A549 (cell line): ENCODE results near the gene NUP214. TPM values are rescaled to one million over a fixed set of nuclear protein-coding genes. Genes with fewer than 3 reads are reported as not detected.

Experiments
- ATAC-seq, 2 experiments: fragments of 200-7000 bp in 1 of 2; fragments of >200 bp in 1 of 2; cut with Nextera tagmentation in 1 of 2; cut with Tn5 transposase in 1 of 2; 3 replicates each; pipeline versions ENCODE4 v1.8.0 to v1.9.1; 2018 to 2020; ENCODE audit warnings: mild to moderate bottlenecking in 1 of 2, moderate library complexity in 1 of 2
- CTCF ChIA-PET: fragments of 300-600 bp; sonication (Branson Sonifier 250); formaldehyde crosslinking; extraction: SDS; loops from one replicate; lab custom pipeline; 2021; ENCODE audit warnings: antibody characterized with exemption, inconsistent platforms; lab: Yijun Ruan, JAX
- POLR2A ChIA-PET: fragments of 350-600 bp; formaldehyde crosslinking; extraction: SDS; loops from one replicate; lab custom pipeline; 2021; ENCODE audit warnings: antibody characterized with exemption, inconsistent platforms; lab: Yijun Ruan, JAX
- DNase-seq, 2 experiments: peaks; one replicate each; pipeline versions ENCODE4 v3.0.0 to v3.0.0-alpha.2; 2011 to 2016; ENCODE audit warnings: low read depth in 1 of 2, low spot score in 1 of 2
- FAIRE-seq: peaks from 2 replicates; lab custom pipeline; 2011; peaks lifted over from hg19 to GRCh38; lab: Jason Lieb, UNC
- H3K27ac ChIP-seq, 2 experiments: fragments of >200 bp; sonication (Bioruptor Twin); formaldehyde crosslinking; 3 replicates each; pipeline ENCODE4 v1.5.1; 2016 to 2017
- H3K4me1 ChIP-seq: fragments of >200 bp; sonication (Bioruptor Twin); formaldehyde crosslinking; 3 replicates; pipeline ENCODE4 v1.6.1; 2016
- H3K4me2 ChIP-seq: fragments of >200 bp; sonication (Bioruptor Twin); formaldehyde crosslinking; 3 replicates; pipeline ENCODE4 v1.6.1; 2016
- H3K4me3 ChIP-seq: fragments of >200 bp; sonication (Bioruptor Twin); formaldehyde crosslinking; 3 replicates; pipeline ENCODE4 v1.5.1; 2016
- H3K9me3 ChIP-seq: fragments of >200 bp; sonication (Bioruptor Twin); formaldehyde crosslinking; 3 replicates; pipeline ENCODE4 v1.6.1; 2016
- ESRRA ChIP-seq: fragments of 150-350 bp; IDR thresholded peaks from 2 replicates; pipeline ENCODE4 v1.6.1; 2014; ENCODE audit warnings: mild to moderate bottlenecking, low read length, borderline replicate concordance
- GATA3 ChIP-seq: IDR thresholded peaks from 2 replicates; pipeline ENCODE4 v1.6.1; 2012; ENCODE audit warnings: borderline replicate concordance
- HES2 ChIP-seq: fragments of >200 bp; sonication (Bioruptor Twin); formaldehyde crosslinking; IDR thresholded peaks from 2 replicates; pipeline ENCODE4 v1.6.1; 2016
- HOXB5 ChIP-seq: fragments of 250-450 bp; sonication (Bioruptor Pico); IDR thresholded peaks from 2 replicates; pipeline ENCODE4 v1.5.0; 2020; ENCODE audit warnings: mild to moderate bottlenecking, moderate library complexity
- JUN ChIP-seq, 2 experiments: fragments of >200 bp; sonication (Bioruptor Twin); formaldehyde crosslinking; IDR thresholded peaks; 2 replicates in 1 of 2; 3 replicates in 1 of 2; pipeline ENCODE4 v1.6.1; 2016 to 2017
- JUNB ChIP-seq: fragments of >200 bp; sonication (Bioruptor Twin); formaldehyde crosslinking; IDR thresholded peaks from 2 replicates; pipeline ENCODE4 v1.6.1; 2016
- KDM1A ChIP-seq: fragments of 200-600 bp; sonication (generic); IDR thresholded peaks from 2 replicates; pipeline ENCODE4 v1.6.1; 2016; ENCODE audit warnings: low read depth, mild to moderate bottlenecking
- POLR2A ChIP-seq: IDR thresholded peaks from 2 replicates; pipeline ENCODE4 v1.6.1; 2012; ENCODE audit warnings: mild to moderate bottlenecking, low read length
- RAD21 ChIP-seq, 2 experiments: fragments of >200 bp in 1 of 2; sonication (Bioruptor Twin) in 1 of 2; formaldehyde crosslinking in 1 of 2; IDR thresholded peaks in 1 of 2; conservative IDR thresholded peaks in 1 of 2; 2 replicates in 1 of 2; 3 replicates in 1 of 2; pipeline ENCODE4 v1.6.1; 2012 to 2018; ENCODE audit warnings: inconsistent platforms in 1 of 2
- RFX5 ChIP-seq: fragments of 450-650 bp; IDR thresholded peaks from 2 replicates; pipeline ENCODE4 v1.7.1; 2014; ENCODE audit warnings: antibody characterized with exemption, mild to moderate bottlenecking, moderate library complexity
- RNF2 ChIP-seq: fragments of 200-600 bp; sonication (generic); IDR thresholded peaks from 2 replicates; pipeline ENCODE4 v1.6.1; 2016; ENCODE audit warnings: low read depth, mild to moderate bottlenecking, antibody characterized with exemption, moderate library complexity, borderline replicate concordance
- SMC3 ChIP-seq: fragments of >200 bp; sonication (Bioruptor Twin); formaldehyde crosslinking; IDR thresholded peaks from 3 replicates; pipeline ENCODE4 v1.6.1; 2018; ENCODE audit warnings: inconsistent platforms
- ZSCAN20 ChIP-seq: fragments of 250-450 bp; sonication (Bioruptor Pico); IDR thresholded peaks from 2 replicates; pipeline ENCODE4 v1.8.0; 2022; ENCODE audit warnings: mild to moderate bottlenecking, moderate library complexity
- WGBS: methylation state at CpG from one replicate; pipeline ENCODE4 v1.1.6; 2017; ENCODE audit errors: missing lambda C conversion rate; 5-methylcytosine and 5-hydroxymethylcytosine counted together
- polyA plus RNA-seq, 4 experiments: library from polyadenylated mRNA; depleted of rRNA in 3 of 4; stranded (reverse); fragments of >200 nt; fragmentation: RNase III in 1 of 4; extraction: RNeasy Plus Mini Kit Qiagen cat#74134 plus additional on column Dnase treatment in 1 of 4; gene quantifications; 2 replicates in 3 of 4; 3 replicates in 1 of 4; pipeline ENCODE4 v1.2.3, GENCODE V29; 2011 to 2017
- TF ChIP-seq, protein P1 (sequence below): fragments of 200-600 bp; sonication (generic); IDR thresholded peaks from 2 replicates; pipeline ENCODE4 v1.6.1; 2016; ENCODE audit warnings: antibody characterized with exemption, mild to moderate bottlenecking, moderate library complexity
- TF ChIP-seq, protein P2 (sequence below): fragments of 250-450 bp; sonication (Bioruptor Pico); IDR thresholded peaks from 2 replicates; pipeline ENCODE4 v1.5.0; 2021; ENCODE audit warnings: mild to moderate bottlenecking, moderate library complexity, borderline replicate concordance
- TF ChIP-seq, protein P3 (sequence below): IDR thresholded peaks from 2 replicates; pipeline ENCODE4 v1.6.1; 2012; ENCODE audit warnings: low read depth, borderline replicate concordance
- TF ChIP-seq, protein P4 (sequence below): fragments of >200 bp; sonication (Bioruptor Twin); formaldehyde crosslinking; IDR thresholded peaks from 3 replicates; pipeline ENCODE4 v1.6.1; 2016

The NUP214 gene
- polyA plus RNA-seq, 2 of the 4 experiments (the other 2 are of a cell fraction): 14.4 to 18.5 TPM

GRCh38 chr9:131233556-131233955, 108.2 kb downstream of the NUP214 start:
- no peak for FAIRE-seq

GRCh38 chr9:131233995-131234394, 108.6 kb downstream of the NUP214 start:
- H3K4me2 ChIP-seq: no peak overlapping the region
- H3K4me1 ChIP-seq: no peaks in the 10 kb centered on the region
- FAIRE-seq (no peak), DNase-seq (no peak), ATAC-seq (no peak)
- TF ChIP-seq JUN (IDR thresholded peaks at IDR 0.05): no peak
- TF ChIP-seq, protein P1, sequence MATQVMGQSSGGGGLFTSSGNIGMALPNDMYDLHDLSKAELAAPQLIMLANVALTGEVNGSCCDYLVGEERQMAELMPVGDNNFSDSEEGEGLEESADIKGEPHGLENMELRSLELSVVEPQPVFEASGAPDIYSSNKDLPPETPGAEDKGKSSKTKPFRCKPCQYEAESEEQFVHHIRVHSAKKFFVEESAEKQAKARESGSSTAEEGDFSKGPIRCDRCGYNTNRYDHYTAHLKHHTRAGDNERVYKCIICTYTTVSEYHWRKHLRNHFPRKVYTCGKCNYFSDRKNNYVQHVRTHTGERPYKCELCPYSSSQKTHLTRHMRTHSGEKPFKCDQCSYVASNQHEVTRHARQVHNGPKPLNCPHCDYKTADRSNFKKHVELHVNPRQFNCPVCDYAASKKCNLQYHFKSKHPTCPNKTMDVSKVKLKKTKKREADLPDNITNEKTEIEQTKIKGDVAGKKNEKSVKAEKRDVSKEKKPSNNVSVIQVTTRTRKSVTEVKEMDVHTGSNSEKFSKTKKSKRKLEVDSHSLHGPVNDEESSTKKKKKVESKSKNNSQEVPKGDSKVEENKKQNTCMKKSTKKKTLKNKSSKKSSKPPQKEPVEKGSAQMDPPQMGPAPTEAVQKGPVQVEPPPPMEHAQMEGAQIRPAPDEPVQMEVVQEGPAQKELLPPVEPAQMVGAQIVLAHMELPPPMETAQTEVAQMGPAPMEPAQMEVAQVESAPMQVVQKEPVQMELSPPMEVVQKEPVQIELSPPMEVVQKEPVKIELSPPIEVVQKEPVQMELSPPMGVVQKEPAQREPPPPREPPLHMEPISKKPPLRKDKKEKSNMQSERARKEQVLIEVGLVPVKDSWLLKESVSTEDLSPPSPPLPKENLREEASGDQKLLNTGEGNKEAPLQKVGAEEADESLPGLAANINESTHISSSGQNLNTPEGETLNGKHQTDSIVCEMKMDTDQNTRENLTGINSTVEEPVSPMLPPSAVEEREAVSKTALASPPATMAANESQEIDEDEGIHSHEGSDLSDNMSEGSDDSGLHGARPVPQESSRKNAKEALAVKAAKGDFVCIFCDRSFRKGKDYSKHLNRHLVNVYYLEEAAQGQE: no peak
- TF ChIP-seq, protein P2, sequence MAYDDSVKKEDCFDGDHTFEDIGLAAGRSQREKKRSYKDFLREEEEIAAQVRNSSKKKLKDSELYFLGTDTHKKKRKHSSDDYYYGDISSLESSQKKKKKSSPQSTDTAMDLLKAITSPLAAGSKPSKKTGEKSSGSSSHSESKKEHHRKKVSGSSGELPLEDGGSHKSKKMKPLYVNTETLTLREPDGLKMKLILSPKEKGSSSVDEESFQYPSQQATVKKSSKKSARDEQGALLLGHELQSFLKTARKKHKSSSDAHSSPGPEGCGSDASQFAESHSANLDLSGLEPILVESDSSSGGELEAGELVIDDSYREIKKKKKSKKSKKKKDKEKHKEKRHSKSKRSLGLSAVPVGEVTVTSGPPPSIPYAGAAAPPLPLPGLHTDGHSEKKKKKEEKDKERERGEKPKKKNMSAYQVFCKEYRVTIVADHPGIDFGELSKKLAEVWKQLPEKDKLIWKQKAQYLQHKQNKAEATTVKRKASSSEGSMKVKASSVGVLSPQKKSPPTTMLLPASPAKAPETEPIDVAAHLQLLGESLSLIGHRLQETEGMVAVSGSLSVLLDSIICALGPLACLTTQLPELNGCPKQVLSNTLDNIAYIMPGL (CRISPR knock-in tag): no peak
- no peak for TF ChIP-seq HES2
- no peak for TF ChIP-seq RAD21 (conservative IDR thresholded peaks at IDR 0.05 in 1 of 2, IDR thresholded peaks at IDR 0.05 in 1 of 2)
- no peak for TF ChIP-seq SMC3
- no peak for TF ChIP-seq JUNB
- no peak for TF ChIP-seq RFX5
- no peak for TF ChIP-seq ZSCAN20 (CRISPR knock-in tag)
- TF ChIP-seq POLR2A: no peak
- H3K4me3 ChIP-seq: no peak overlapping the region
- H3K9me3 ChIP-seq: no peaks in the 10 kb centered on the region
- POLR2A ChIA-PET: no interaction called here
- 91% methylated on average over 9 of the region's 9 CpGs for WGBS
- CTCF ChIA-PET: no interaction called here
- H3K27ac ChIP-seq: no peak overlapping the region

More at GRCh38 chr9:131233556-131233955, 108.2 kb downstream of the NUP214 start:
- TF ChIP-seq GATA3 (no peak), RNF2 (no peak), SMC3 (no peak), ESRRA (no peak), KDM1A (no peak), HOXB5 (CRISPR knock-in tag) (no peak)
- TF ChIP-seq, protein P2 (CRISPR knock-in tag): no peak
- TF ChIP-seq, protein P3, sequence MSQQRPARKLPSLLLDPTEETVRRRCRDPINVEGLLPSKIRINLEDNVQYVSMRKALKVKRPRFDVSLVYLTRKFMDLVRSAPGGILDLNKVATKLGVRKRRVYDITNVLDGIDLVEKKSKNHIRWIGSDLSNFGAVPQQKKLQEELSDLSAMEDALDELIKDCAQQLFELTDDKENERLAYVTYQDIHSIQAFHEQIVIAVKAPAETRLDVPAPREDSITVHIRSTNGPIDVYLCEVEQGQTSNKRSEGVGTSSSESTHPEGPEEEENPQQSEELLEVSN: no peak
- TF ChIP-seq, protein P4, sequence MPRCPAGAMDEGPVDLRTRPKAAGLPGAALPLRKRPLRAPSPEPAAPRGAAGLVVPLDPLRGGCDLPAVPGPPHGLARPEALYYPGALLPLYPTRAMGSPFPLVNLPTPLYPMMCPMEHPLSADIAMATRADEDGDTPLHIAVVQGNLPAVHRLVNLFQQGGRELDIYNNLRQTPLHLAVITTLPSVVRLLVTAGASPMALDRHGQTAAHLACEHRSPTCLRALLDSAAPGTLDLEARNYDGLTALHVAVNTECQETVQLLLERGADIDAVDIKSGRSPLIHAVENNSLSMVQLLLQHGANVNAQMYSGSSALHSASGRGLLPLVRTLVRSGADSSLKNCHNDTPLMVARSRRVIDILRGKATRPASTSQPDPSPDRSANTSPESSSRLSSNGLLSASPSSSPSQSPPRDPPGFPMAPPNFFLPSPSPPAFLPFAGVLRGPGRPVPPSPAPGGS: no peak
- POLR2A ChIA-PET: no interaction called here
- whole genome bisulfite sequencing: 97% methylated on average over 11 of the region's 11 CpGs
- ATAC-seq (no peak), DNase-seq (no peak)
- Histone ChIP-seq H3K4me1 (0 out of 3 replicates have a peak, but pooled peaks cover 4% of the 10 kb centered on the region), H3K4me3 (no peak overlapping the region), H3K27ac (no peak overlapping the region), H3K4me2 (no peak overlapping the region), H3K9me3 (no peaks in the 10 kb centered on the region)
- CTCF ChIA-PET: interaction anchor here (0.6 kb wide), 1 partner anchor 104 kb away, joined by 3 read pairs; no protein-coding TSS in a partner anchor
